ENCODE measurements around the gene FBXL16.

GRCh38 chr16:685967-686366, 19.6 kb downstream of the FBXL16 start:
- TF ChIP-seq, protein P1, sequence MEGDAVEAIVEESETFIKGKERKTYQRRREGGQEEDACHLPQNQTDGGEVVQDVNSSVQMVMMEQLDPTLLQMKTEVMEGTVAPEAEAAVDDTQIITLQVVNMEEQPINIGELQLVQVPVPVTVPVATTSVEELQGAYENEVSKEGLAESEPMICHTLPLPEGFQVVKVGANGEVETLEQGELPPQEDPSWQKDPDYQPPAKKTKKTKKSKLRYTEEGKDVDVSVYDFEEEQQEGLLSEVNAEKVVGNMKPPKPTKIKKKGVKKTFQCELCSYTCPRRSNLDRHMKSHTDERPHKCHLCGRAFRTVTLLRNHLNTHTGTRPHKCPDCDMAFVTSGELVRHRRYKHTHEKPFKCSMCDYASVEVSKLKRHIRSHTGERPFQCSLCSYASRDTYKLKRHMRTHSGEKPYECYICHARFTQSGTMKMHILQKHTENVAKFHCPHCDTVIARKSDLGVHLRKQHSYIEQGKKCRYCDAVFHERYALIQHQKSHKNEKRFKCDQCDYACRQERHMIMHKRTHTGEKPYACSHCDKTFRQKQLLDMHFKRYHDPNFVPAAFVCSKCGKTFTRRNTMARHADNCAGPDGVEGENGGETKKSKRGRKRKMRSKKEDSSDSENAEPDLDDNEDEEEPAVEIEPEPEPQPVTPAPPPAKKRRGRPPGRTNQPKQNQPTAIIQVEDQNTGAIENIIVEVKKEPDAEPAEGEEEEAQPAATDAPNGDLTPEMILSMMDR (IDR thresholded peaks at IDR 0.05; ENCODE audit: low read length) = peak; percentile 22; the same call in 1 of the 2 replicates
- TF ChIP-seq EZH2 (IDR thresholded peaks at IDR 0.05; ENCODE audit: borderline replicate concordance, low read length) = no peak

Measured in OCI-LY1 (cell line).